Panc1 (cell line): ENCODE results near the gene CBX2. TPM values are rescaled to one million over a fixed set of nuclear protein-coding genes. Genes with fewer than 3 reads are reported as not detected.
A peak's percentile ranks its signal among the peaks of the same experiment; 100 is the strongest.

Experiments
- ATAC-seq: fragments of 200-7000 bp; cut with Tn5 transposase; 2 replicates; pipeline ENCODE4 v1.9.1; 2020; ENCODE audit warnings: mild to moderate bottlenecking, moderate library complexity
- BruUV-seq: library from RNA; stranded (reverse); fragments of 400-500 nt; replicated peaks from 2 replicates; lab custom pipeline; 2021; lab: Mats Ljungman, UMichigan
- CTCF ChIA-PET: fragments of 300-600 bp; sonication (Branson Sonifier 250); formaldehyde crosslinking; loops from one replicate; lab custom pipeline; 2022; ENCODE audit warnings: antibody characterized with exemption; lab: Charles Lee
- POLR2A ChIA-PET: fragments of 300-600 bp; sonication (Branson Sonifier 250); formaldehyde crosslinking; loops from one replicate; lab custom pipeline; 2022; ENCODE audit warnings: antibody characterized with exemption; lab: Charles Lee
- DNase-seq: peaks from one replicate; pipeline ENCODE4 v3.0.0-alpha.2; 2010; ENCODE audit warnings: low read depth, low spot score
- H3K27ac ChIP-seq: 2 replicates; pipeline ENCODE4 v1.5.1; 2011; ENCODE audit warnings: mild to moderate bottlenecking, low read length, inconsistent platforms
- H3K27me3 ChIP-seq: fragments of 200-500 bp; sonication (Bioruptor generic); 2 replicates; pipeline ENCODE4 v1.6.0; 2014; ENCODE audit warnings: low read length, inconsistent platforms; ENCODE audit not compliant: control insufficient read depth, insufficient read depth
- H3K36me3 ChIP-seq: fragments of 200-500 bp; sonication (Bioruptor generic); 2 replicates; pipeline ENCODE4 v1.5.1; 2014; ENCODE audit warnings: inconsistent platforms, mild to moderate bottlenecking, low read length, moderate library complexity; ENCODE audit not compliant: control insufficient read depth, insufficient read depth
- H3K4me1 ChIP-seq: 2 replicates; pipeline ENCODE4 v1.5.1; 2011; ENCODE audit warnings: inconsistent platforms, mild to moderate bottlenecking, low read length, moderate library complexity; ENCODE audit not compliant: control insufficient read depth, insufficient read depth
- H3K4me3 ChIP-seq, 2 experiments: 2 replicates each; pipeline ENCODE4 v1.5.1; 2011 to 2012; ENCODE audit warnings: low read depth in 2 of 2, low read length in 2 of 2, mild to moderate bottlenecking in 2 of 2, inconsistent platforms in 1 of 2, moderate library complexity in 1 of 2
- H3K9me3 ChIP-seq: fragments of 200-500 bp; sonication (Bioruptor generic); 2 replicates; pipeline ENCODE4 v1.5.1; 2014; ENCODE audit warnings: low read depth, mild to moderate bottlenecking, inconsistent platforms, low read length, moderate library complexity; ENCODE audit not compliant: control insufficient read depth, insufficient read depth
- POLR2AphosphoS5 ChIP-seq: IDR thresholded peaks from 2 replicates; pipeline ENCODE4 v1.6.1; 2012; ENCODE audit warnings: mild to moderate bottlenecking, low read depth, low read length, moderate library complexity
- REST ChIP-seq, 2 experiments: IDR thresholded peaks; 2 replicates each; pipeline ENCODE4 v1.6.1; 2011 to 2012; ENCODE audit warnings: low read depth in 2 of 2, control low read depth in 1 of 2, low read length in 1 of 2, mild to moderate bottlenecking in 1 of 2, moderate library complexity in 1 of 2; ENCODE audit not compliant: insufficient read depth in 1 of 2
- SIN3A ChIP-seq: IDR thresholded peaks from 2 replicates; pipeline ENCODE4 v1.6.1; 2012; ENCODE audit warnings: low read depth, mild to moderate bottlenecking, low read length, moderate library complexity, borderline replicate concordance; ENCODE audit not compliant: insufficient read depth
- TCF7L2 ChIP-seq: IDR thresholded peaks from 2 replicates; pipeline ENCODE4 v1.6.1; 2011; ENCODE audit warnings: mild to moderate bottlenecking, low read depth, low read length, inconsistent platforms
- in situ Hi-C: cut with HindIII; loops from 2 replicates; pipeline ENCODE4 v1.10.0; 2016; ENCODE audit warnings: low sequenced_read_pairs, low pct_unique_long_range_greater_than_20kb
- intact Hi-C: fragments of 100-400 bp; cut with micrococcal nuclease; formaldehyde crosslinking; loops from one replicate; pipeline ENCODE4 v1.10.0; 2022; ENCODE audit not compliant: unreplicated experiment
- total RNA-seq: library from RNA; stranded (reverse); gene quantifications from one replicate; pipeline ENCODE4 v1.2.1, GENCODE V29; 2021; ENCODE audit not compliant: unreplicated experiment
- TF ChIP-seq, protein P1 (sequence below): fragments of 450-650 bp; IDR thresholded peaks from 2 replicates; pipeline ENCODE4 v1.5.1; 2017; ENCODE audit warnings: mild to moderate bottlenecking

Gene CBX2
- total RNA-seq, 1 experiment from 2014 or later, result 9.0 TPM

- BruUV-seq, result no TSS peak
- Histone ChIP-seq H3K27me3 (peaks cover 18% of the 10 kb centered on the region), H3K9me3 (no peaks in the 10 kb centered on the region), H3K36me3 (peaks cover 3% of the 10 kb centered on the region; the same call in 1 of the 2 replicates), H3K4me3 (no peak overlapping the region), H3K27ac (no peak overlapping the region), H3K4me1 (peaks cover 20% of the 10 kb centered on the region)
- DNase-seq (no peak), ATAC-seq (no peak)
- ChIA-PET CTCF (interaction anchor here (0.6 kb wide), 1 partner anchor 143 kb away, joined by 3 read pairs; no protein-coding TSS in a partner anchor), POLR2A (interaction anchor here (0.6 kb wide), 1 partner anchor 461 kb away, joined by 3 read pairs; no protein-coding TSS in a partner anchor)
- intact Hi-C loops, result no loop called here
- in situ Hi-C loops, result loop anchor here (25.0 kb wide), 1 partner anchor 211 kb away; no protein-coding TSS in a partner anchor
- no peak for TF ChIP-seq POLR2AphosphoS5
- no peak for TF ChIP-seq TCF7L2
- TF ChIP-seq, protein P1, sequence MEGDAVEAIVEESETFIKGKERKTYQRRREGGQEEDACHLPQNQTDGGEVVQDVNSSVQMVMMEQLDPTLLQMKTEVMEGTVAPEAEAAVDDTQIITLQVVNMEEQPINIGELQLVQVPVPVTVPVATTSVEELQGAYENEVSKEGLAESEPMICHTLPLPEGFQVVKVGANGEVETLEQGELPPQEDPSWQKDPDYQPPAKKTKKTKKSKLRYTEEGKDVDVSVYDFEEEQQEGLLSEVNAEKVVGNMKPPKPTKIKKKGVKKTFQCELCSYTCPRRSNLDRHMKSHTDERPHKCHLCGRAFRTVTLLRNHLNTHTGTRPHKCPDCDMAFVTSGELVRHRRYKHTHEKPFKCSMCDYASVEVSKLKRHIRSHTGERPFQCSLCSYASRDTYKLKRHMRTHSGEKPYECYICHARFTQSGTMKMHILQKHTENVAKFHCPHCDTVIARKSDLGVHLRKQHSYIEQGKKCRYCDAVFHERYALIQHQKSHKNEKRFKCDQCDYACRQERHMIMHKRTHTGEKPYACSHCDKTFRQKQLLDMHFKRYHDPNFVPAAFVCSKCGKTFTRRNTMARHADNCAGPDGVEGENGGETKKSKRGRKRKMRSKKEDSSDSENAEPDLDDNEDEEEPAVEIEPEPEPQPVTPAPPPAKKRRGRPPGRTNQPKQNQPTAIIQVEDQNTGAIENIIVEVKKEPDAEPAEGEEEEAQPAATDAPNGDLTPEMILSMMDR, result no peak
- no peak for TF ChIP-seq SIN3A
- no peak for TF ChIP-seq REST (IDR thresholded peaks at IDR 0.05; ENCODE audit: insufficient read depth in 1 of 2, low read depth in 2 of 2, low read length in 1 of 2)
Measured at GRCh38 chr17:79776376-79777119, 1.4 kb upstream of the CBX2 start.

DNA sequence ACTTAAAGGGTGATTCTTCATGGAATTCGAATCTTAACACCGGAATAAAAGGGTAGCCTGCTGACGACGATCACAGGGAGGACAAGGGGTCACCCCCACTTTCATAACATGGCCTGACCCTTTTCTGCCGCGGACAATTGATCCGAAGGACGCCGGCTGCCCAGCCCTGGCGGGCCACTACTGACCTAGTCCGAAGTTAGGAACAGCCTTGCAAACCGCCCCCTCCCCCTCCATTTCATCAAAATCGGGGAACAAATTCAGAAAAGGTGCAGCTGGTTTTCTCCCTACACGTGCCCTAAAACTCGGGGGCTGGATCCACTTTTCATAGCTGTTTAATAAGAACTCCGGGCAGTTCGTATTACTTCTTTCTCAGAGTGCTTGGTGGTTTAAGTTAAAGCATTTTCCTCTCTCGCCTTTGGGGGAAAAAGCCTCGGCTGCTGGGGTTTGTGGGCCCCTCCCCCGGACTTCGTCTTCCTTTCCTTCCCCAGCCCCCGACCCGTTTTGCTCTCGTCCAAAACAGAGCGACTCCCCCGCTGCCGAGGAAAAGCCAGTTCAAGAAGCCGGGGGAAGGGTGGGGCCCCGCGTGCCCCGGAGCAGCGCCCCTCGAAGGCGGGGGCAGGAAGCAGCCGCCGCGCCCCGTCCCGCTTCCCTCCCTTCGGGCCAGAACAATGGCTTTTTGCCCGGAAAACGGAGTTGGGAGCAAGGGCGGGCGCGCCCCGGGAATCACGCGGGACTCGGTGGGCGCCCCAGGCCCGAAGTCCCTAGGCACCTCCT lies 641 bp upstream of the CBX2 start:
- no TSS peak for BruUV-seq
- peaks cover 20% of the 10 kb centered on the region for H3K4me1 ChIP-seq
- no peak for DNase-seq
- peaks cover 3% of the 10 kb centered on the region; the same call in 1 of the 2 replicates for H3K36me3 ChIP-seq
- peaks cover 18% of the 10 kb centered on the region for H3K27me3 ChIP-seq
- H3K4me3 ChIP-seq, result peak overlapping the region; percentile 60 to 62
- ChIA-PET CTCF (interaction anchor here (0.7 kb wide), 1 partner anchor 44 kb away, joined by 6 read pairs; no protein-coding TSS in a partner anchor), POLR2A (no interaction called here)
- no peaks in the 10 kb centered on the region for H3K9me3 ChIP-seq
- peak overlapping the region; percentile 57; the same call in 1 of the 2 replicates for H3K27ac ChIP-seq
- intact Hi-C loops, result no loop called here
- TF ChIP-seq, protein P1, result no peak
- in situ Hi-C loops, result loop anchor here (25.0 kb wide), 1 partner anchor 210 kb away; no protein-coding TSS in a partner anchor
- peak; percentile 73 for ATAC-seq
